Measurements from ENCODE around the gene MAP4K1. TPM values are rescaled to one million over a fixed set of nuclear protein-coding genes. Genes with fewer than 3 reads are reported as not detected.

MAP4K1 gene
- total RNA-seq, 1 donor from 2014 or later: 10.9 TPM

DNA sequence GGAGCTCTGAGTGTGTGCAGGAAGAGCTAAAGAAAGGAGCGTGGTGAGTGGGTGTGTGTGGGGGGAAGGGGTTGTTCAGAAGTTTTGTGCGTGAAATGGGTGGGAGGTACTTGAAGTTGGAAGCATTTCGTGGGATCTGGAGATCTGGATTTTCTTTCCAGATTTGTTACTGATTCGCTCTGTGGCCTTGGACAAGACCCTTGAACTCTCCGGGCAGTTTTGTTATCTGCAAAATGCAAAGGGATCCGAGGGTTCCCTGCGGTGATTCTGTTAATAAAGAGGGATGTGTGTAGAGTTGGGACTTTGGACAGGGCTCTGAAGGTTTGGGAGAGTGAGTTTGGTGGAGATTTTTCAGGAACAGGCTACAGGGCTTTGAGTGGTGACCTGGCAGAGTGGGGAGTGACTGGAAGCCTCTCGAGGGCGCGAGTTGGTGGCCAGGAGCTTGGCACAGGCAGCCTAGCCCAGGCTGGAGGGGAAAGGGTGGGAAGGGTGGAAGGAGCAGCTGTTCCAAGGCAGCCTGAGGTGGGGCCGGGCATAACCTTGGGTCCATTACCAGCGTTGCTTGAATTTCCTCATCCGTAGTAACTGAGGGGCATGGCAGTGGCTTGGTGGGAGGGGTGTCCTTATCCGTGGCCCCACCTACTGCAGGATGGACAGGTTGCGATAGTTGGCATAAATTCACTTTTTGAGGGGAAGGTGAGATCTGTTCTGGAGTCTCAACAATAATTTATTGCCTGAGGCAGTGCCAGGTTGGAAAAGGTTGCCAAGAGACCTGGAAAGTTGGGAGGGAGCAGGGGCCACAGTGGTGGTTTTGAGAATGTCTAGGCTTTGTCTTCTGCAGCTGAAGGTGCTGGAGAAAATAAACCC, 31.8 kb upstream of the MAP4K1 start:
- TF ChIP-seq, protein P1, sequence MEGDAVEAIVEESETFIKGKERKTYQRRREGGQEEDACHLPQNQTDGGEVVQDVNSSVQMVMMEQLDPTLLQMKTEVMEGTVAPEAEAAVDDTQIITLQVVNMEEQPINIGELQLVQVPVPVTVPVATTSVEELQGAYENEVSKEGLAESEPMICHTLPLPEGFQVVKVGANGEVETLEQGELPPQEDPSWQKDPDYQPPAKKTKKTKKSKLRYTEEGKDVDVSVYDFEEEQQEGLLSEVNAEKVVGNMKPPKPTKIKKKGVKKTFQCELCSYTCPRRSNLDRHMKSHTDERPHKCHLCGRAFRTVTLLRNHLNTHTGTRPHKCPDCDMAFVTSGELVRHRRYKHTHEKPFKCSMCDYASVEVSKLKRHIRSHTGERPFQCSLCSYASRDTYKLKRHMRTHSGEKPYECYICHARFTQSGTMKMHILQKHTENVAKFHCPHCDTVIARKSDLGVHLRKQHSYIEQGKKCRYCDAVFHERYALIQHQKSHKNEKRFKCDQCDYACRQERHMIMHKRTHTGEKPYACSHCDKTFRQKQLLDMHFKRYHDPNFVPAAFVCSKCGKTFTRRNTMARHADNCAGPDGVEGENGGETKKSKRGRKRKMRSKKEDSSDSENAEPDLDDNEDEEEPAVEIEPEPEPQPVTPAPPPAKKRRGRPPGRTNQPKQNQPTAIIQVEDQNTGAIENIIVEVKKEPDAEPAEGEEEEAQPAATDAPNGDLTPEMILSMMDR (IDR thresholded peaks at IDR 0.05; ENCODE audit: unreplicated experiment): no peak
- Mint-ChIP-seq H3K36me3 (ENCODE audit: insufficient read depth) (no peaks in the 10 kb centered on the region), H3K27ac (peak overlapping the region; percentile 96), H3K4me1 (ENCODE audit: low read depth) (peaks cover 58% of the 10 kb centered on the region), H3K4me3 (ENCODE audit: low read depth) (peak overlapping the region; percentile 99), H3K27me3 (no peaks in the 10 kb centered on the region), H3K9me3 (ENCODE audit: low read depth) (no peaks in the 10 kb centered on the region)
- DNase-seq (ENCODE audit: low spot score, unreplicated experiment): no peak

DNA sequence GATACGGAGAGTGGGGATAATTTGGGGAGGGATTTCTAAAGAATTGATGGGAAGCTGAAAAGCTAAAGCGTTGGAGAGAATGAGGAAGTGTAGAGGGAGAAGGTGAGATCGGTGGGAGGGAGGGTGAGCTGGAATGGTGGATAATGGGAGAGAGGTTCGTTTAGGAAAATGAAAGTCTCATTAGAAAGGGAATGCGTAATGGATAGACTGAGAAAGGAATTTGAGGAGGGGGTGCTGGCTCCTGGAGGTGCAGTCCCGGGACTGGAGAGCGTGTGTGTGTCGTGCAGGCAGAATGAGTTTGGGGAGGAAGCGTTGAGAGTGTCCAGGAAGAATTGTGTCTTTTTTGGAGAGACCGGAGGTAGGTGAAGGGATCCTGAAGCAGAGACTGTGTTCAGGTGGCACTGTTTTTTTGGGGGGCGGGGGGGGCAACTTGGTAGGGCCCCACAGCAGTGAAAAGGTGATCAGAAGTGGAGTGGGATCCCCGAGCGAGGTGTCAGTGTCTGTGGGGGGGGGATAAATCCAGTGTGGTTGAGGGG, 31.1 kb upstream of the MAP4K1 start:
- TF ChIP-seq, protein P1 (IDR thresholded peaks at IDR 0.05; ENCODE audit: unreplicated experiment): no peak
- no peaks in the 10 kb centered on the region for H3K36me3 Mint-ChIP-seq (ENCODE audit: insufficient read depth)
- no peak for DNase-seq (ENCODE audit: low spot score, unreplicated experiment)
- no peaks in the 10 kb centered on the region for H3K27me3 Mint-ChIP-seq
- H3K27ac Mint-ChIP-seq: peak overlapping the region; percentile 96
- no peaks in the 10 kb centered on the region for H3K9me3 Mint-ChIP-seq (ENCODE audit: low read depth)
- H3K4me1 Mint-ChIP-seq (ENCODE audit: low read depth): peaks cover 52% of the 10 kb centered on the region
- H3K4me3 Mint-ChIP-seq (ENCODE audit: low read depth): peak overlapping the region; percentile 99

DNA sequence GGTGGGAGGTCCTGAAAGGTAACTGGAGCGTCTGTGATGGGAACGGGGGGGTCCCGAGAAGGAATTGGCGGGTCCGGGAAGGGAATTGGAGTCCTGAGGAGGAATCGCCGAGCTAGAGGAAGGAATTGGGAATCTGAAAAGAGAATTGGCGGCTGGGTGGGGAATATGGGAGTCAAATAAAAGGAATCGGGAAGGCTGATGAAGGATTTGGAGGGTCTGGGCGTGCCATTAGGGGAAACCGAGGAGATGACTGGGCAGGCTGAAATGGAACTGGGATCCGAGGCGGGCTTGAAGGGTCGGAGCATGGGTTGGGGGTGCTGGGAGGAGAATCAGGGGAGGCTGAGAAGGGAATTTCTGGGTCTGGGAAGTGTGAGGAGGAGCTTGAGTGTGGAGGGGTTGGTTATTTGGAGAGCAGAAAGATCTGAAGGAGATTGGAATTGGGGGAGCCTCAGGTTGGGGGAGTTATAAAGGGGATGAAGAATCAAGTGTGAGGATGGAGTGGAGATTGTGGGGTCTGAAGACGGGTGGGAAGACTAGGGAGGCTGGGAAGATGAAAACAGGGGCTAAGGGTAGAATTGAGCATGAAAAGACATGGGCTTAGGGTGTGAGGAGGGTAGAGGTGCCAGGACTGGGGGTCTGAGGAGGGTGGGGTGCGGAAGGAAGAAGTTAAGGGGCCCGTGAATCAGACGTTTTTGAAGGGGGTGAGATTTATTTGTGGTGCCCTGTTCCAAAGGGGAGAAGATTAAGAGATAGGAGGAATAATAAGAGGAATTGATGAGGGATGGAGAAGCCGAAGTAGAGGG, 30.4 kb upstream of the MAP4K1 start:
- peaks cover 45% of the 10 kb centered on the region for H3K4me1 Mint-ChIP-seq (ENCODE audit: low read depth)
- H3K4me3 Mint-ChIP-seq (ENCODE audit: low read depth): peak overlapping the region; percentile 99
- TF ChIP-seq, protein P1 (IDR thresholded peaks at IDR 0.05; ENCODE audit: unreplicated experiment): no peak
- no peaks in the 10 kb centered on the region for H3K27me3 Mint-ChIP-seq
- H3K9me3 Mint-ChIP-seq (ENCODE audit: low read depth): no peaks in the 10 kb centered on the region
- H3K27ac Mint-ChIP-seq: peak overlapping the region; percentile 96
- no peaks in the 10 kb centered on the region for H3K36me3 Mint-ChIP-seq (ENCODE audit: insufficient read depth)
- no peak for DNase-seq (ENCODE audit: low spot score, unreplicated experiment)

DNA sequence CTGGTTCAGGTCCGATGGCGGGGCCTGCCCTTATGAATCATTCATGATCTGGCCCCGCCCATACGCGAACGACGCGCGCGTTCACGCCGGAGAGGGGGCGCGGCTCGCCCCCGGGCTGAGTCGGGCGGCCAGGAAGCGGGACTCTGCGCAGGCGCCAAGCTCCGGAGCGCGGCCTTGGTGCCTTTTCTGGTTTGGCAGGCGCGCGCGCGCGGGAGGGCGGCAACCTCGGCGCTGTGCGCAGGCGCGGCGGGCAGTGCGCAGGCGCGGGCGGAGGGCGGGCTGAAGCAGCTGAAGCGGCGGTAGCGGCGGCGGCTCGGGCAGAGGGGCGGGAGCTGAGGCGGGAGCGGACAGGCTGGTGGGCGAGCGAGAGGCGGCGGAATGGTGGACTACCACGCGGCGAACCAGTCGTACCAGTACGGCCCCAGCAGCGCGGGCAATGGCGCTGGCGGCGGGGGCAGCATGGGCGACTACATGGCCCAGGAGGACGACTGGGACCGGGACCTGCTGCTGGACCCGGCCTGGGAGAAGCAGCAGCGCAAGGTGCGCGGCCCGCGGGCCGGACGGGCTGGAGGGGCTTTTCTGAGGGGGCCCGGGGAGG, 29.7 kb upstream of the MAP4K1 start, which contains the start of gene ACTN4:
ACTN4 (plus strand) TSS at position 282 of the 598 bp plus-strand sequence; CDS start at position 379, 97 bp downstream.
- Mint-ChIP-seq H3K4me3 (ENCODE audit: low read depth) (peak within 1 kb of the TSS; percentile 99), H3K4me1 (ENCODE audit: low read depth) (peaks cover 38% of the 10 kb centered on the region), H3K27ac (peak within 1 kb of the TSS; percentile 96), H3K36me3 (ENCODE audit: insufficient read depth) (no peaks in the 10 kb centered on the region), H3K9me3 (ENCODE audit: low read depth) (no peaks in the 10 kb centered on the region), H3K27me3 (no peaks in the 10 kb centered on the region)
- TF ChIP-seq, protein P1 (IDR thresholded peaks at IDR 0.05; ENCODE audit: unreplicated experiment): no peak
- peak; percentile 100 for DNase-seq (ENCODE audit: low spot score, unreplicated experiment)

DNA sequence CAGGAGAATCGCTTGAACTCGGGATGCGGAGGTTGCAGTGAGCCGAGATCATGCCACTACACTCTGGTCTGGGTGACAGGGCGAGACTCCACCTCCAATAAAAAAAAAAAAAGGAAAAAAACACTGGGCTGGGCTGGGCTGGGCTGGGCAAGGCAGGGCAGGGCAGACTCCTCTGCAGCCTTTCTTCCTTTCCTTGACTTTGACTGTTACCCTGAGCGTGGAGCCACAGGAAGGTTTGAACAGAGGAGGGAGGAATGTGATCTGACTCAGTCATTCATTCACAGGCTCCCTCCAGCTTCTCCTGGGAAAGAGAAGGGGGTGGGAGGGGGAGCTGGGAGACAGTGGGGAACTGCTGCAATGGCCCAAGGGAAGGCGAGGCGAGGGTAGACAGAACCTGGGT, 27.0 kb upstream of the MAP4K1 start:
- Mint-ChIP-seq H3K36me3 (ENCODE audit: insufficient read depth) (no peaks in the 10 kb centered on the region), H3K9me3 (ENCODE audit: low read depth) (no peaks in the 10 kb centered on the region), H3K27me3 (no peaks in the 10 kb centered on the region), H3K4me3 (ENCODE audit: low read depth) (no peak overlapping the region), H3K4me1 (ENCODE audit: low read depth) (peaks cover 14% of the 10 kb centered on the region), H3K27ac (peak overlapping the region; percentile 37)
- DNase-seq (ENCODE audit: low spot score, unreplicated experiment): no peak
- TF ChIP-seq, protein P1 (IDR thresholded peaks at IDR 0.05; ENCODE audit: unreplicated experiment): no peak
